Measurements from ENCODE around the gene IL12B. TPM values are rescaled to one million over a fixed set of nuclear protein-coding genes. Genes with fewer than 3 reads are reported as not detected.
"Not testable (repeated sequence)": the region's sequence is repeated elsewhere in the genome, so short reads cannot be mapped to it uniquely, and the experiment has no call there.

Gene IL12B
- not detected for total RNA-seq
- long read RNA-seq: 0 reads

GRCh38 chr5:159330131-159330800 lies at the start of gene IL12B:
IL12B (minus strand) TSS chr5:159330487; CDS start chr5:159326782, 3,705 bp downstream.
- TF ChIP-seq, protein P1, sequence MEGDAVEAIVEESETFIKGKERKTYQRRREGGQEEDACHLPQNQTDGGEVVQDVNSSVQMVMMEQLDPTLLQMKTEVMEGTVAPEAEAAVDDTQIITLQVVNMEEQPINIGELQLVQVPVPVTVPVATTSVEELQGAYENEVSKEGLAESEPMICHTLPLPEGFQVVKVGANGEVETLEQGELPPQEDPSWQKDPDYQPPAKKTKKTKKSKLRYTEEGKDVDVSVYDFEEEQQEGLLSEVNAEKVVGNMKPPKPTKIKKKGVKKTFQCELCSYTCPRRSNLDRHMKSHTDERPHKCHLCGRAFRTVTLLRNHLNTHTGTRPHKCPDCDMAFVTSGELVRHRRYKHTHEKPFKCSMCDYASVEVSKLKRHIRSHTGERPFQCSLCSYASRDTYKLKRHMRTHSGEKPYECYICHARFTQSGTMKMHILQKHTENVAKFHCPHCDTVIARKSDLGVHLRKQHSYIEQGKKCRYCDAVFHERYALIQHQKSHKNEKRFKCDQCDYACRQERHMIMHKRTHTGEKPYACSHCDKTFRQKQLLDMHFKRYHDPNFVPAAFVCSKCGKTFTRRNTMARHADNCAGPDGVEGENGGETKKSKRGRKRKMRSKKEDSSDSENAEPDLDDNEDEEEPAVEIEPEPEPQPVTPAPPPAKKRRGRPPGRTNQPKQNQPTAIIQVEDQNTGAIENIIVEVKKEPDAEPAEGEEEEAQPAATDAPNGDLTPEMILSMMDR (IDR thresholded peaks at IDR 0.05): no peak
- intact Hi-C loops (cut with DNase I): no loop called here
- no peaks in the 10 kb centered on the region for H3K36me3 ChIP-seq
- H3K4me1 ChIP-seq: peaks cover 5% of the 10 kb centered on the region
- DNase-seq (no peak), ATAC-seq (no peak)
- no peaks in the 10 kb centered on the region for H3K9me3 ChIP-seq
- H3K27me3 ChIP-seq: peaks cover 5% of the 10 kb centered on the region
- peak within 1 kb of the TSS; percentile 50 for H3K4me3 ChIP-seq
- no peak within 1 kb of the TSS for H3K27ac ChIP-seq

GRCh38 chr5:159377653-159378052 lies 47.4 kb upstream of the IL12B start:
- Histone ChIP-seq H3K4me3 (no peak overlapping the region), H3K9me3 (no peaks in the 10 kb centered on the region), H3K36me3 (no peaks in the 10 kb centered on the region), H3K4me1 (no peaks in the 10 kb centered on the region), H3K27me3 (no peaks in the 10 kb centered on the region), H3K27ac (no peak overlapping the region)
- intact Hi-C loops (cut with DNase I): no loop called here
- DNase-seq (no peak), ATAC-seq (no peak)
- TF ChIP-seq, protein P1 (IDR thresholded peaks at IDR 0.05): no peak

DNA sequence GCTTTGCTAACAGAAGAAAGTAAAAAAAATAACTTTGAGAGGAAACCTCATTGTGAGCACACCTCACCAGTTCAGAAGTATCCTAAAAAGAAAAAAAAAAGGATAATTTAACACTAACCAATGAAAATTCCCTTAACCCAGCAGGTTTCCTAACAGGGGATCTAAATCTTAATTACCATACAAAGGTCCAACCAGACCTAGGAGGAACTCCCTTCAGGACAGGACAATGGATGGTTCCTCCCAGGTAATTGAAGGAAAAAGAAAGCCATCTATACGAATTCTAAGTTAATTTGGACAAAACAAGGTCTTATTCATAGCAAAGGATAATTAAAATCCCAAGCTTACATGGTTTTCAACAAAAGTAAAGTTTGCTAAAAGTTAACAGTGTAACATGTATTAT lies 37.6 kb upstream of the IL12B start:
- H3K4me1 ChIP-seq; DNase-seq; H3K27me3 ChIP-seq; H3K36me3 ChIP-seq; H3K4me3 ChIP-seq; H3K27ac ChIP-seq; H3K9me3 ChIP-seq; intact Hi-C loops (cut with DNase I); ATAC-seq: not testable (repeated sequence)

- H3K4me1 ChIP-seq; DNase-seq; H3K36me3 ChIP-seq; H3K27me3 ChIP-seq; ATAC-seq; H3K9me3 ChIP-seq; H3K27ac ChIP-seq; intact Hi-C loops (cut with DNase I); H3K4me3 ChIP-seq: not testable (repeated sequence)
These were observed 36.5 kb upstream of the IL12B start for GRCh38 chr5:159366776-159367175.

- no peaks in the 10 kb centered on the region for H3K4me1 ChIP-seq
- no peaks in the 10 kb centered on the region for H3K9me3 ChIP-seq
- intact Hi-C loops (cut with DNase I): no loop called here
- no peaks in the 10 kb centered on the region for H3K27me3 ChIP-seq
- TF ChIP-seq, protein P1 (IDR thresholded peaks at IDR 0.05): no peak
- no peaks in the 10 kb centered on the region for H3K36me3 ChIP-seq
- no peak overlapping the region for H3K27ac ChIP-seq
- no peak overlapping the region for H3K4me3 ChIP-seq
- ATAC-seq: peak; percentile 91
- DNase-seq: no peak
These were observed 31.9 kb upstream of the IL12B start for GRCh38 chr5:159362220-159362619.

DNA sequence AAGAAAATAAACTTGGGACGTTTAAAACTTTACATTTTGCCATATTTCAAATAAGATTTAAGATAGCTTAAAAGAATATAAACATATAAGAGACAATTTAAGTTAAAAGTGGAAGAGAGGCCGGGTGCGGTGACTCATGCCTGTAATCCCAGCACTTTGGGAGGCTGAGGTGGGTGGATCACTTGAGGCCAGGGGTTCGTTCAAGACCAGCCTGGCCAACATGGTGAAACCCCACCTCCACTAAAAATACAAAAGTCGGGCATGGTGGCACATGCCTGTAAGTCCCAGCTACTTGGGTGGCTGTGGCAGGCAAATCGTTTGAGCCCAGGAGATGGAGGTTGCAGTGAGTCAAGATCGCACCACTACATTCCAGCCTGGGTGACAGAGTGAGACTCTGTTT lies 29.6 kb upstream of the IL12B start:
- not testable (repeated sequence) for H3K4me3 ChIP-seq

DNA sequence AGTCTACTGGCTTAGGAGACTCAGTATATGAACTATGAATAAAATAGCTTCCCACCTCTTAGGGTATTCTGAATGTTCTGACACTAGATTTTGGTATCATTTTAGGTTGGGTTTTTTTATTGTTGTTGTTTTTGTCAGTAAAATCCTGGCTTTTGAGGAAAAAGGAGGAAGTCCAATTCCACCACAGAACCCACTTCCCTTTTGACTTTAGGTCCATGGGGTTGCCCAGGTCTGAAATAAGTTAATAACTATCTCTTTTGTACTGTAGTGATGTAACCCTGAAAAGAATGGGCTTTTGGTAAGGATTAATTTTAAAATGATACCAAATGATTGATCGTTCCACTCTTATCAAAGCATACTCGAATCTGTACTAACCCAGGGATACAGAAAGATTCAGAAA lies 29.1 kb upstream of the IL12B start:
- Histone ChIP-seq H3K4me3 (no peak overlapping the region), H3K36me3 (no peaks in the 10 kb centered on the region), H3K4me1 (no peaks in the 10 kb centered on the region), H3K27me3 (no peaks in the 10 kb centered on the region), H3K9me3 (no peaks in the 10 kb centered on the region), H3K27ac (no peak overlapping the region)
- intact Hi-C loops (cut with DNase I): no loop called here
- TF ChIP-seq, protein P1 (IDR thresholded peaks at IDR 0.05): no peak
- ATAC-seq (peak; percentile 46), DNase-seq (no peak)

More for the DNA sequence above, 29.6 kb upstream of the IL12B start:
- H3K36me3 ChIP-seq; DNase-seq; ATAC-seq; H3K4me1 ChIP-seq; H3K27me3 ChIP-seq; intact Hi-C loops (cut with DNase I); H3K27ac ChIP-seq; H3K9me3 ChIP-seq: not testable (repeated sequence)
